Ecto neural progenitor cell (in vitro differentiated cells): ENCODE measurements around the gene SRRM3.
"Not testable (repeated sequence)": the region's sequence is repeated elsewhere in the genome, so short reads cannot be mapped to it uniquely, and the experiment has no call there.

Experiments used
- DNase-seq: peaks from one replicate; pipeline ENCODE4 v3.0.0-alpha.2; 2018; ENCODE audit warnings: low spot score

The SRRM3 gene

GRCh38 chr7:76230214-76230613 lies 28.5 kb downstream of the SRRM3 start:
- DNase-seq = no peak

DNA sequence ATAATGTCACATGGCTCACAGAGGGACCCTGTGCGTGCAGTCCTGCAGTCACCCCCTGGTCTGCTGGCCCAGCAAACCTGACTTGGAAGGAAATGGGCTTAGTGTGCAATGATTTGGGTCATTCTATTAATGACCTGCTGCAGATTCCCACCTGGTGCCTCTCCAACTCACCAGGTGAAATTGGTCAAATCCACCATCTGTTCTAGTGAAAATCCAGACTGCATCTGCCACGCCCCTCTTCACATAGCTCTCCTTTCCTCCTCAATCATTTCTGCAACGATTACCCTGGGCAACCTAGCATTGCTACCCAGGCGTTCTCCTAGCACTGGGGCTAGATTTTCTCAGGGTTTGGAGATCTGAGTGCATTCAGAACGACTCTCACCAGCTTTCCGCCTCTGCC lies 29.4 kb downstream of the SRRM3 start:
- no peak for DNase-seq

DNA sequence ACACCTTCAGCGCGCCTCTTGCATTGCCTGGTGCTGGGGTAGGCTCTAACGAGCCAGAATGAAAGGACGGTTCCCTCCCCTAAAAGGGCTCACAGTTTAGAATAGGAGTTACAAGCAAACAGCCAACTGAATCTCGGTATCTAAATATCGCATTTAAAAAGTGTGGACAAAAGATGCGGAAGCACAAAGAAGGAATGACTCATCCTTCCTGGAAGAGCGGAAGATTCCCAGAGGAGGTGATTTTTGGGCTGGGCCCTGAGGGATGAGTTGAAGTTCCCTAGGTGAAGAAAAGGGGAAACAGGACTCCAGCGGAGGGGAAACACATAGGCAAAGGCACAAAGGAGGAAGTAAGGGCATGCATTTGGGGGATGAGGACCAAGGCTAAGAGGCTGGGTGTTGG lies 29.9 kb downstream of the SRRM3 start:
- DNase-seq = no peak

- DNase-seq = no peak
These were observed 31.0 kb downstream of the SRRM3 start for GRCh38 chr7:76232698-76233097.

GRCh38 chr7:76233538-76234281 lies 32.0 kb downstream of the SRRM3 start:
- peak; percentile 59 for DNase-seq

DNA sequence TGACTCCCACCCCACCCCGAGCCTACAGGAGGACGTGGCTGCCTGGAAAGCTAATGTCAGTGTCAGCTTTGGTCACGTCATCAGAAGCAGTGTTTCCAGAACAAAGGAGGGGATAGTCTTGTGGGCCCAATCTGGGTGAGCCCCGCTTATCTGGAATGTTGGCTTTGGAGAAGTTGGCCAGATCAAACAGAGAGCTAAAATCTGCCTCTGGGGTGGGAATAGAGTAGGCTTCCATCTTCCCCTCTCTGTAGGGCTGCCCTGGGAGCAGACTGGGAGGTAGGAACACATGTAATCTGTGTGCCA lies 32.5 kb downstream of the SRRM3 start:
- DNase-seq = no peak

DNA sequence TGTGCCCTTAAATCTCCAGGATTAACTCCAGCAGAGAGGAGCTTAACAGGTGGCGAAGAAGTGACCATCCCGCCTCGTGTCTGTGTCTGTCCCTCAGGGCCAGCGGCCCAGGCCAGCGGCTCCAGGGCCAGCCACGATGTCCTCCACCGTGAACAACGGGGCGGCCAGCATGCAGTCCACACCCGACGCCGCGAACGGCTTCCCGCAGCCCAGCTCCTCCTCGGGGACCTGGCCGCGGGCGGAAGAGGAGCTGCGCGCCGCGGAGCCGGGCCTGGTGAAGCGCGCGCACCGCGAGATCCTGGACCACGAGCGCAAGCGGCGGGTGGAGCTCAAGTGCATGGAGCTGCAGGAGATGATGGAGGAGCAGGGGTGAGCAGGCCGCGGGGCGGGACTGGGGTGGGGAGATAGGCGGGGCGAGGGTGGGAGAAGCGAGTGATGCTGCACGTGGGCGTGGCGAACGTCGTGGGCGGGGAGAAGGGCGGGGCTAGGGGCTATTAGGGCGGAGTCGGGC lies 33.3 kb downstream of the SRRM3 start:
- peak; percentile 95 for DNase-seq

GRCh38 chr7:76236224-76236623 lies 34.5 kb downstream of the SRRM3 start:
- DNase-seq = no peak

DNA sequence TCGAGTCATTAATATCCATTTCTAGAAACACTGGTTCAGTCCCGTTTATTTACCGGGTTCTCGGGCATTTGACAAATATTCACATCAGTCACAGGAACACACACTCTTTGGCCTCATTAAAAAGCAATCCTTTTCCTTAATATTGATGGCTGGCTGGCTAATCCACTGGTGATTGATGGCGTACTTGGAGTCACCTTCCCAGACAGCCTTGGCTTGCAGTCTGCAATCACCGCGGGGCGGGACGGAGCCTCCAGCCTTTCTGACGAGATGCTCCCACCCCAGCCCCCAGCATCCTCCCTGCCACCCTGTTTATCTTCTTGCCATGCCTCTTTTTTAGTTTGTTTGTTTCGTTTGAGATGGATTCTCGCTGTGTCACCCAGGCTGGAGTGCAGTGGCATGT lies 36.6 kb downstream of the SRRM3 start:
- no peak for DNase-seq

DNA sequence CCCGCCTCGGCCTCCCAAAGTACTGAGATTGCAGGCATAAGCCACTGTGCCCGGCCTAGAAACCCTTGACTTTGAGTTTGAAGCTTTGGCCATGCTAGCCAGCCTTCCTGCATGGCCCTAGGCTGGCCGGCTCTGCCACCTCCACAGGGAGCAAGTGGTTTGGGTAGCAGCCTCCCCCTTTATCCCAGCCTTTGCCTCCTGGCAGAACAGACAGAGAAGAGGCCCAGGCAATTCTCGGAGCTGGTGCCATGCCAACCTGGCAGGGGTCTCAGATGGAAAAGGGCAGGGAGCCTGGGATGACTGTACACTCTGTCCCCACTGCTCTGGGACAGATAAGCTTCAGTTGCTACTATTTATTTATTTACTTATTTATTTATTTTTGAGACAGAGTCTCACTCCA lies 39.4 kb downstream of the SRRM3 start:
- DNase-seq = no peak

- DNase-seq = not testable (repeated sequence)
These were observed 40.9 kb downstream of the SRRM3 start for GRCh38 chr7:76242517-76243063.

DNA sequence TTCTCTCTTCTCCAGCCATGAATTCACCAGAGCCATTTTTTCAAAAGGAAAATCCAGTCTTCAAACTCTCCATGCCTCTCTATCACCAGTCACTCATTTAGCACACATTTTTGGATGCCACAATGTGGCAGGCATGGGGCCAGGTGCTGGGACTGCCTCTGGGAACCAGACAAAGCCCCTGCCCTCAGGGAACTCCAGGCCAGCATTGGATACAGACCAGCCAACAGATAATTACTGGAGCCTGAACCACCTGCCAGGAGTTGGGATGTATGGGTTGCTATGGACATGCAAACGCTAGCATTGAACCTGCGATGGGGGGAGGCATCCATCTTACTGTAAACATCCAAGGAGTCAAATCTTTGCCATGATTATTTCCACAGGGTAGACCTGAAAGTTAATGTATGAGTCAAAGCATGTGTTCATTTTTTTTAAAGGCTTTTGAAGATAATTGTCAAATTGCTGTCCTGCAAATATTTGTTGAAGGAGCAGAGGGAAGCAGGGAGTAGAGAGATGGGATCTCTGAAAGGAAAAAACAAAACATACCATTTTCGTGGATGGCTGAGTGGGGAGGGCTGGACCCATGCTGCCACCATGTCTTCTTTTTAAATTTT lies 43.2 kb downstream of the SRRM3 start:
- DNase-seq = no peak

DNA sequence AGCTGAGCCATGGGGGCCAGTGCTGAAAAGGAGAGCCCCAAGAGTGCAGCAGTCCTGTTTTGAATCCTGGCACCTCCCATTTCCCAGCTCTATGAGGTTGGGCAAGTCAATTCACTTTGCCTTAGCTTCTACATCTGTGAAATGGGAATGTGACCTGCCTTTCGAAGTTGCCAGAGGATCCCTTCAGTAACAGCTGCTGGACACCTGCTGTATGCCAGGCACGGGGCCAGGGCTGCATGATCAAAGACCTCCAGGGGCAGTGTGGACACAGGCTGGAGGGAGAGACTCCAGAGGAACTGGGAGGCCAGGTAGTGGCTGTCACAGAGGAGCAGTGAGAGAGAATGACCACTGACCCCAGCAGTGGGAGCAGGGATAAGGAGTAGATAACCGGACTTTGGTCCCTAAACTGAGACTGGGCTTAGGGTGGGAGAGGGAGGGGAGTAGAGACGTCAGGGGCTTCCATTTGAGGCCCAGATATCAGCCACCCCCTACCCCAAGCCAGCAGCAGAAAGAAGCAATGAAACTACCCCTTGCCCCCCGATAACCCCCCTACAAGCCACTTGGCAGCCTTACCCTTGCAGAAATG lies 45.2 kb downstream of the SRRM3 start:
- no peak for DNase-seq

GRCh38 chr7:76247938-76248337 lies 46.2 kb downstream of the SRRM3 start:
- no peak for DNase-seq

DNA sequence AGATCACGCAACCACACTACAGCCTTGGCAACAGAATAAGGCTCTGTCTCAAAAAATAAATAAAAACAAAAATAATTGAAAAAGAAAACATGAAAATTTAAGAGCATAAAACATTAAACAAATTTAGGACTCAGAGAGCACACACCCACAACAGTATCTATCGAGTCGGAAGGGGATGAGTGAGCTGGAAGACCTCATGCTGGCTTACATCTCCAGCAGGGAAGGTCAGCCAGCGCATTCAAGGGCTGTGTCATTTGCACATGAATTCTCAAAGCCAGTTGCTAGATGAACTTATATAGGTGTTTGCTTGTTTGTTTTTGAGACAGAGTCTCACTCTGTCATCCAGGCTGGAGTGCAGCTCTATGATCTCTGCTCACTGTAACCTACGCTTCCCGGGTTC lies 50.3 kb downstream of the SRRM3 start:
- DNase-seq = no peak

DNA sequence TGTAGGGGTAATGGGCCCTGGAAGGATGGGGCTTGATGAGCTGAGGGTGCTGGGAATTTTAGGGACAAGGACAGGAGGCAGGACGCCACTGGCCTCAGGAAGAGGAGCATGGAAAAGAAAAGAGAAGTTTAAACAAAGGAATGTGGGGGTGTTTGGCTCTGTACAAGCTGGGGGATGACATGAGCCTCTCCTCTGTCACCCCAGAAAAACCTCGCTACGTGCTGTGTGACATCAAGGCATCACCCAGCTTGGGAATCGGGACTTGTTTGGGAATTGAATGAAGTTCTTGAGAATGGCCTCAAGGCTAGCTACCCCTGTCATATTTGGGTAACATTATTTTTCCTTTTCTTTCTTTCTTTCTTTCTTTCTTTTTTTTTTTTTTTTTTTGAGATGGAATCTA lies 53.1 kb downstream of the SRRM3 start:
- no peak for DNase-seq

DNA sequence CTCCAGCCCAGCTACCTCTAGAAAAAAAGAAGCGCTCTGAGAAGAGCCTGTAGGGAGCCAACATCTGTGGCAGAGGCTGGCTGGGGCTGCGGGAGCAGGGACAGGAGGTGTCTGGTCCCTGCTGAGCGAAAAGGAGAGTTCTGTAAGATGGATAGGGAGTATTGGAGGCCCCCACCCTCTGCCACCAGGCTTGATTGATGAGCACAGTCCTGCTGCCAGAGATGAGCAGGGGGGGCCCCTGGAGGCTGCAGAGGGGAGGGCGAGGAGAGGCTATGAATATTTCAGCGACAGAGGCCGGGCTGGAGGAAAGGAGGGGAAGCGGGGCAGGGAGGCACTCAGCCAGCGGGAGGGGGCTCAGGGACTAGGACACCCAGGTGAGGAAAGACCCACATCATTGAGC lies 56.3 kb downstream of the SRRM3 start:
- no peak for DNase-seq

DNA sequence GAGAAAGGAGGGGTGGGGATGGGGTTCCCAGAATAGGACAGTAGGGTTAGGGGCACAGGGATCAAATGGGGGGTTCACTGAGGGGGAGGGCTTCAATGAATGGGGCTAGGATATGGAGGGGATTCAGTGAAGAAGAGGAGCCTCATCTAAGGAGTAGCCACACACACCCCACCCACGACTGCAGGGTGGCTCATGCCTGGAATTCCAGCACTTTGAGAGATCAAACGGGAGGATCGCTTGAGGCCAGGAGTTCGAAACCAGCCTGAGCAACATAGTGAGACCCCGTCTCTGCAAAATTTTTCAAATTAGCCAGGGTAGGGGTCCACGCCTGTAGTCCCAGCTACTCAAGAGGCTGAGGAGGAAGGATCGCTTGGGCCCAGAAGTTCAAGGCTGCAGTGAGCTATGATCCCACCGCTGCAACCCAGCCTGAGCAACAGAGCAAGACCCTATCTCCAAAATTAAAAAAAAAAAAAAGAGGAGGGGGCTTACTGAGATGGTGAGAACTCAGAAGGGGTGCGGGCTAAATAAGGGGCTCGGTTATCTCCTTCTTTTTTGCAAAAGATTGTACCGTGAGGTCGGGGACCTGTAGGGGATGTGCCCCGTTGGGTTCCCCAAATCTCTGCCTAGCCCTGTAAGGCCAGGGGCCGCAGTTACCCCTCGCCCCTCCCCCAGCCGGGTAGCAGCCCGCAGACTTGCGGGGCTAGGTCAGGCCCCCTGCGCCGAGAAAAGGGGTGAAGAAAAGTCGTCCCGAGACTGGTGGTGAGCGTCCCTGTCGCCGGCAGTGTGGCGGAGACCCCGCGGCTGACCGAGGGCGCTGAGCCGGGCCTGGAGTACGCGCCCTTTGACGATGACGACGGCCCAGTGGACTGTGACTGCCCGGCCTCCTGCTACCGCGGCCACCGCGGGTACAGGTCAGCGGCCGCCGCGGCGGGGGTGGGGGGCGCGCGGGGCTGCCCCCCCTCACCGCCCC lies 57.7 kb downstream of the SRRM3 start:
- DNase-seq = peak; percentile 79

- DNase-seq = peak; percentile 97
These were observed 58.5 kb downstream of the SRRM3 start for GRCh38 chr7:76260171-76260703.

DNA sequence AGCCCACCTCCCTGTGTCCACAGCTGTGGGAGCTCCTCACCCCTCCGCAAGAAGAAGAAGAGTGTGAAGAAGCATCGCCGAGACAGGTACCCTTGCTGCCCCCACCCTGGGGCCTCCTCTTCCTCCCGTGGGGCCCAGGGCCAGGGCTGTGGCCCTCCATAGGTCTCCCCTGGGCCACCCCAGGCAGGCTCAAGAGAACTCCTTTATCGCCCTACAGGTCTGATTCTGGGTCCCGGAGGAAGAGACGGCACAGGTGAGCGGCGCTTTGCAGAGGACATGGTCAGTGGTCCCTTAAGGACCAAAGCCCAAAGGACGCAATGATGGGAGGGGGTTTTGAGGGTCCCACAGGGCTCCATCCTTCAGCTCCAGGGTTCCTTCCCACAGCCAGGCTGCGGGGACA lies 59.6 kb downstream of the SRRM3 start:
- no peak for DNase-seq

GRCh38 chr7:76261931-76262330 lies 60.2 kb downstream of the SRRM3 start:
- no peak for DNase-seq
